A549 treated with DMSO at 1 μM for 4 hours (cell line): Measurements from ENCODE around the gene SAMSN1. TPM values are rescaled to one million over a fixed set of nuclear protein-coding genes. Genes with fewer than 3 reads are reported as not detected.

Source experiments
- total RNA-seq: library from RNA; stranded (reverse); fragments of 200-300 nt; extraction: Qiagen RNA extraction; gene quantifications from 5 replicates; pipeline ENCODE4 v1.2.3, GENCODE V29; 2022; ENCODE audit warnings: low read depth

SAMSN1 gene
- not detected in 5 replicates for total RNA-seq

GRCh38 chr21:14545906-14546480 is at the start of gene SAMSN1:
Gene SAMSN1 (minus strand): TSS chr21:14546315. CDS start chr21:14546261, 54 bp downstream.

Other genes starting within 250 kb of the SAMSN1 start
- gene HSPA13, start 163.2 kb downstream of the SAMSN1 start, total RNA-seq = 13.2 to 21.7 TPM (median 18.3 TPM) in 5 replicates